ENCODE results near the gene LCNL1.
A peak's percentile ranks its signal among the peaks of the same experiment; 100 is the strongest.

Gene LCNL1

DNA sequence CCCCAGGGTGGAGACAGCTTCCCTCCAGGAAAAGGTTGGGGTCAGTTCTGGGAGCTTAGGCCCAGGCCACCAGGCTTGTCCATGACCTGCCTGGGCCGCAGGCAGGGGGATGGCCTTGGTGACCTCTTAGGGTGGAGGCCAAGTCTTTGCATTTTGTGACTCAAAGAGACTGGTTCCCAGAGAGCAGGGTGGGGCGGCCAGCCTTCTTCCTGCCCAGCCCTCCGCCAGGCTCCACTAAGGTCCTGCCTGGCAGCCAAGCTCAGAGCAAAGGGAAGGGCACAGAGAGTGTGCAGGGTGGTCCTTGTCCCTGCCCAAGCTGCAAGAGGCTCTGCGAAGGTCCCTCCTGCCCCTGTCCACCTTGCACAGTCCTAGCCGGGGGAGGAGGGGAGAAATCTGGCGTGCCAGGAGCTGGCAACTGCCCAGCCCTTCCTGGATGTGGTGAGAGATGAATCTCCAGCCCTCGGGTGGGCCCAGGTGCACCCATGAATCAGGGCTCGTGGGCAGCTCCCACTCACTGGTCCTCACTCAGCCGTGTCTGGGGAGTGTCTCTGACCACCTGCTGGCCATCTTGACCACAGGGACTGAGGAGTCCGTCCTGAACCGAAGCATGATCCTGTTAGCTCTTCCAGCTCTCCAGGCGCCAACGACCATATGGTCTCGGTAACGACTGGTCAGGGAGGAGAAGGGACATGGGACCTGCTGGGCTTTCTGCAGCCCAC, 7.8 kb upstream of the LCNL1 start:
- Histone ChIP-seq H3K4me1 (ENCODE audit: control insufficient read depth, insufficient read depth, low read depth, low read length) (peaks cover 33% of the 10 kb centered on the region), H2AFZ (ENCODE audit: low read depth, low read length) (no peak overlapping the region), H3K4me2 (ENCODE audit: low read length, poor library complexity, severe bottlenecking) (no peak overlapping the region), H4K8ac (ENCODE audit: low read length) (no peak overlapping the region), H3K27me3 (ENCODE audit: control insufficient read depth in 1 of 2, insufficient read depth in 1 of 2, low read length in 2 of 2) (peaks cover 0 to 30% of the 10 kb centered on the region in 2 experiments), H3K36me3 (ENCODE audit: control insufficient read depth in 1 of 2, insufficient read depth in 2 of 2, low read depth in 1 of 2, low read length in 2 of 2) (peaks cover 0 to 4% of the 10 kb centered on the region in 2 experiments), H2BK120ac (ENCODE audit: low read depth, low read length) (no peak overlapping the region), H3K4ac (ENCODE audit: low read depth in 1 of 2, low read length in 2 of 2) (no peak overlapping the region), H2BK12ac (ENCODE audit: low read length in 2 of 2) (no peak overlapping the region), H2BK5ac (ENCODE audit: low read depth, low read length, poor library complexity, severe bottlenecking) (no peak overlapping the region), H3K18ac (ENCODE audit: low read depth in 1 of 2, low read length in 2 of 2) (no peak overlapping the region), H3K27ac (ENCODE audit: low read length, poor library complexity, severe bottlenecking) (no peak overlapping the region), H3K23ac (ENCODE audit: low read length in 2 of 2) (no peak overlapping the region), H4K91ac (ENCODE audit: low read length) (no peak overlapping the region), H3K79me1 (replicated peaks; ENCODE audit: low read length, poor library complexity, severe bottlenecking) (no peaks in the 10 kb centered on the region), H3K9me3 (ENCODE audit: control insufficient read depth, low read length) (no peaks in the 10 kb centered on the region), H3K4me3 (ENCODE audit: insufficient read depth in 1 of 2, low read depth in 1 of 2, low read length in 2 of 2) (no peak overlapping the region), H2BK15ac (ENCODE audit: low read depth, poor library complexity, severe bottlenecking) (no peak overlapping the region), H3K14ac (ENCODE audit: low read length in 2 of 2) (no peak overlapping the region), H2AK5ac (ENCODE audit: low read length, severe bottlenecking) (no peak overlapping the region), H3K9ac (ENCODE audit: low read length) (no peak overlapping the region)
- 85% methylated on average over 15 of the region's 15 CpGs for WGBS
- no peak for DNase-seq

DNA sequence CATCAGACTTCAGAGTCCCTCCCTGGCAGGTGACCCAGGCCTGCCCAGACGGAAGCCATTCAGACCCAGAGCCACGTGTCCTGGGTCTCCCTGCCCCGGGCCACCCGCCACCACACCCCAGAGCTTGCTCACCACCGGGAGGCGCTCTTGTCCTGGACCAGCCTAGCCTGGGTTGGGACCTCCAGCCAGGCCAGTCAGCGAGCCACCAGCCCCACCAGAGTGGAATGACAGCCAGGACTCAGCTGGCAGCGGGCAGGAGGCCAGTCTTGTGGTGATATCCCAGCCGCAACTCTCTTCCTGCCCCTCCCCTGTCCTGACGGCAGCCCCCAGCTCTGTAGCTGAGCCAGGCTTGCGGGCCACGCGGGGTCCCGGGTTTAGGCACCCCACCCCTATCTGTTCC, 7.1 kb upstream of the LCNL1 start:
- Histone ChIP-seq H3K4ac (ENCODE audit: low read depth in 1 of 2, low read length in 2 of 2) (no peak overlapping the region), H3K4me2 (ENCODE audit: low read length, poor library complexity, severe bottlenecking) (no peak overlapping the region), H3K18ac (ENCODE audit: low read depth in 1 of 2, low read length in 2 of 2) (no peak overlapping the region), H4K91ac (ENCODE audit: low read length) (peak overlapping the region; percentile 27), H3K27ac (ENCODE audit: low read length, poor library complexity, severe bottlenecking) (no peak overlapping the region), H3K27me3 (ENCODE audit: control insufficient read depth in 1 of 2, insufficient read depth in 1 of 2, low read length in 2 of 2) (peaks cover 0 to 28% of the 10 kb centered on the region in 2 experiments), H3K9me3 (ENCODE audit: control insufficient read depth, low read length) (no peaks in the 10 kb centered on the region), H2BK12ac (ENCODE audit: low read length in 2 of 2) (no peak overlapping the region), H3K23ac (ENCODE audit: low read length in 2 of 2) (no peak overlapping the region), H3K14ac (ENCODE audit: low read length in 2 of 2) (peak overlapping the region in 1 of 2 experiments; percentile 63), H3K79me1 (replicated peaks; ENCODE audit: low read length, poor library complexity, severe bottlenecking) (no peaks in the 10 kb centered on the region), H3K9ac (ENCODE audit: low read length) (no peak overlapping the region), H2AFZ (ENCODE audit: low read depth, low read length) (no peak overlapping the region), H3K4me1 (ENCODE audit: control insufficient read depth, insufficient read depth, low read depth, low read length) (peaks cover 33% of the 10 kb centered on the region), H2BK15ac (ENCODE audit: low read depth, poor library complexity, severe bottlenecking) (no peak overlapping the region), H3K36me3 (ENCODE audit: control insufficient read depth in 1 of 2, insufficient read depth in 2 of 2, low read depth in 1 of 2, low read length in 2 of 2) (peaks cover 0 to 4% of the 10 kb centered on the region in 2 experiments), H2AK5ac (ENCODE audit: low read length, severe bottlenecking) (no peak overlapping the region), H2BK5ac (ENCODE audit: low read depth, low read length, poor library complexity, severe bottlenecking) (no peak overlapping the region), H3K4me3 (ENCODE audit: insufficient read depth in 1 of 2, low read depth in 1 of 2, low read length in 2 of 2) (no peak overlapping the region), H2BK120ac (ENCODE audit: low read depth, low read length) (no peak overlapping the region), H4K8ac (ENCODE audit: low read length) (no peak overlapping the region)
- no peak for DNase-seq
- WGBS = 60% methylated on average over 8 of the region's 14 CpGs

DNA sequence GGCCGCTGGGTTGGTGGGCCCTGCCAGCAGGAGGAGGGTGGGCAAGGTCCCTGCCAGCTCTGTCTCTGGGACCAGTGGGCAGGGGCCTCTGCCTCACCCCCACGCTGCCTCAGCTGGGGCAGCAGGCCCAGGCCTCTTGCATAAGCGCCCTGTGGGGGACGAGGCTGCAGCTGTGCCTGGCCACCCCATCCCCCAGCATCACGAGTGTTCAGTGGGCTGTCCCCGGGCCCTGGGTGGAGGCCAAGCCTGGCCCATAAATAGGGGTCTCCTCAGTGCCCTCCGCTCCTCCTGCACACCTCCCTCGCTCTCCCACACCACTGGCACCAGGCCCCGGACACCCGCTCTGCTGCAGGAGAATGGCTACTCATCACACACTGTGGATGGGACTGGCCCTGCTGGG, 5.6 kb upstream of the LCNL1 start, which contains the start of gene PTGDS:
PTGDS (plus strand) TSS at position 282 of the 400 bp plus-strand sequence; CDS start at position 357, 75 bp downstream.
- DNase-seq = peak; percentile 54
- peak within 1 kb of the TSS; percentile 81 for H4K91ac ChIP-seq (ENCODE audit: low read length)
- peak within 1 kb of the TSS in 1 of 2 experiments; percentile 1 for H3K23ac ChIP-seq (ENCODE audit: low read length in 2 of 2)
- peak within 1 kb of the TSS; percentile 47 for H2AK5ac ChIP-seq (ENCODE audit: low read length, severe bottlenecking)
- H3K79me1 ChIP-seq (replicated peaks; ENCODE audit: low read length, poor library complexity, severe bottlenecking) = no peaks in the 10 kb centered on the region
- peak within 1 kb of the TSS; percentile 42 to 75 for H3K18ac ChIP-seq (ENCODE audit: low read depth in 1 of 2, low read length in 2 of 2)
- H3K27me3 ChIP-seq (ENCODE audit: control insufficient read depth in 1 of 2, insufficient read depth in 1 of 2, low read length in 2 of 2) = peaks cover 0 to 23% of the 10 kb centered on the region in 2 experiments
- H3K4me3 ChIP-seq (ENCODE audit: insufficient read depth in 1 of 2, low read depth in 1 of 2, low read length in 2 of 2) = peak within 1 kb of the TSS; percentile 67 to 68
- 86% methylated on average over 10 of the region's 10 CpGs for WGBS
- no peak within 1 kb of the TSS for H3K27ac ChIP-seq (ENCODE audit: low read length, poor library complexity, severe bottlenecking)
- H2BK120ac ChIP-seq (ENCODE audit: low read depth, low read length) = no peak within 1 kb of the TSS
- peak within 1 kb of the TSS; percentile 26 for H3K9ac ChIP-seq (ENCODE audit: low read length)
- H2BK15ac ChIP-seq (ENCODE audit: low read depth, poor library complexity, severe bottlenecking) = peak within 1 kb of the TSS; percentile 33
- H3K9me3 ChIP-seq (ENCODE audit: control insufficient read depth, low read length) = no peaks in the 10 kb centered on the region
- H2BK12ac ChIP-seq (ENCODE audit: low read length in 2 of 2) = peak within 1 kb of the TSS in 1 of 2 experiments; percentile 23
- H3K4me2 ChIP-seq (ENCODE audit: low read length, poor library complexity, severe bottlenecking) = peak within 1 kb of the TSS; percentile 59
- peak within 1 kb of the TSS; percentile 42 to 82 for H3K4ac ChIP-seq (ENCODE audit: low read depth in 1 of 2, low read length in 2 of 2)
- H3K4me1 ChIP-seq (ENCODE audit: control insufficient read depth, insufficient read depth, low read depth, low read length) = peaks cover 33% of the 10 kb centered on the region
- H4K8ac ChIP-seq (ENCODE audit: low read length) = peak within 1 kb of the TSS; percentile 88
- peak within 1 kb of the TSS in 1 of 2 experiments; percentile 72 for H3K14ac ChIP-seq (ENCODE audit: low read length in 2 of 2)
- peak within 1 kb of the TSS; percentile 1 for H2AFZ ChIP-seq (ENCODE audit: low read depth, low read length)
- peaks cover 0 to 4% of the 10 kb centered on the region in 2 experiments for H3K36me3 ChIP-seq (ENCODE audit: control insufficient read depth in 1 of 2, insufficient read depth in 2 of 2, low read depth in 1 of 2, low read length in 2 of 2)
- H2BK5ac ChIP-seq (ENCODE audit: low read depth, low read length, poor library complexity, severe bottlenecking) = peak within 1 kb of the TSS; percentile 1

- H2BK120ac ChIP-seq (ENCODE audit: low read depth, low read length) = no peak overlapping the region
- WGBS = 12% methylated on average over 31 of the region's 33 CpGs
- no peak for DNase-seq
Observed at GRCh38 chr9:136977649-136978072, 5.1 kb upstream of the LCNL1 start.

More at GRCh38 chr9:136977649-136978072, 5.1 kb upstream of the LCNL1 start:
- Histone ChIP-seq H2BK15ac (ENCODE audit: low read depth, poor library complexity, severe bottlenecking) (peak overlapping the region; percentile 33), H3K14ac (ENCODE audit: low read length in 2 of 2) (peak overlapping the region in 1 of 2 experiments; percentile 72), H3K9me3 (ENCODE audit: control insufficient read depth, low read length) (no peaks in the 10 kb centered on the region), H3K27me3 (ENCODE audit: control insufficient read depth in 1 of 2, insufficient read depth in 1 of 2, low read length in 2 of 2) (peaks cover 4 to 25% of the 10 kb centered on the region in 2 experiments), H3K4me1 (ENCODE audit: control insufficient read depth, insufficient read depth, low read depth, low read length) (peaks cover 33% of the 10 kb centered on the region), H3K4me2 (ENCODE audit: low read length, poor library complexity, severe bottlenecking) (peak overlapping the region; percentile 59), H3K9ac (ENCODE audit: low read length) (peak overlapping the region; percentile 26), H3K27ac (ENCODE audit: low read length, poor library complexity, severe bottlenecking) (no peak overlapping the region), H3K4me3 (ENCODE audit: insufficient read depth in 1 of 2, low read depth in 1 of 2, low read length in 2 of 2) (peak overlapping the region; percentile 67 to 68), H3K18ac (ENCODE audit: low read depth in 1 of 2, low read length in 2 of 2) (peak overlapping the region; percentile 1 to 75), H2AFZ (ENCODE audit: low read depth, low read length) (peak overlapping the region; percentile 1), H2BK5ac (ENCODE audit: low read depth, low read length, poor library complexity, severe bottlenecking) (no peak overlapping the region), H4K8ac (ENCODE audit: low read length) (peak overlapping the region; percentile 88), H2AK5ac (ENCODE audit: low read length, severe bottlenecking) (no peak overlapping the region), H3K36me3 (ENCODE audit: control insufficient read depth in 1 of 2, insufficient read depth in 2 of 2, low read depth in 1 of 2, low read length in 2 of 2) (peaks cover 0 to 4% of the 10 kb centered on the region in 2 experiments), H3K4ac (ENCODE audit: low read depth in 1 of 2, low read length in 2 of 2) (peak overlapping the region; percentile 1 to 82), H3K23ac (ENCODE audit: low read length in 2 of 2) (peak overlapping the region in 1 of 2 experiments; percentile 1), H2BK12ac (ENCODE audit: low read length in 2 of 2) (peak overlapping the region in 1 of 2 experiments; percentile 23), H3K79me1 (replicated peaks; ENCODE audit: low read length, poor library complexity, severe bottlenecking) (no peaks in the 10 kb centered on the region), H4K91ac (ENCODE audit: low read length) (peak overlapping the region; percentile 81)
